ENCODE results near the gene SPCS3.

GRCh38 chr4:176313596-176314336 is 6.0 kb upstream of the SPCS3 start:
- TF ChIP-seq SUZ12 (IDR thresholded peaks at IDR 0.05; ENCODE audit: extremely low read depth, insufficient read depth, insufficient read length) (no peak), YY1 (IDR thresholded peaks at IDR 0.05; ENCODE audit: insufficient read depth, insufficient read length) (no peak), ZNF274 (IDR thresholded peaks at IDR 0.05; ENCODE audit: low read depth, low read length) (no peak)

All from NT2/D1 (cell line).